D721Med (cell line): Measurements from ENCODE around the gene CA9.

Experiments
- DNase-seq: peaks from one replicate; pipeline ENCODE4 v3.0.0; 2011; ENCODE audit warnings: low spot score; ENCODE audit not compliant: insufficient read length
- FAIRE-seq: peaks from 2 replicates; lab custom pipeline; 2011; peaks lifted over from hg19 to GRCh38; lab: Jason Lieb, UNC
- TF ChIP-seq, protein P1 (sequence below): IDR thresholded peaks from 2 replicates; pipeline ENCODE4 v1.5.1; 2012; ENCODE audit warnings: mild to moderate bottlenecking, control low read depth; ENCODE audit not compliant: insufficient read depth; ENCODE audit errors: missing control alignments

CA9 gene

DNA sequence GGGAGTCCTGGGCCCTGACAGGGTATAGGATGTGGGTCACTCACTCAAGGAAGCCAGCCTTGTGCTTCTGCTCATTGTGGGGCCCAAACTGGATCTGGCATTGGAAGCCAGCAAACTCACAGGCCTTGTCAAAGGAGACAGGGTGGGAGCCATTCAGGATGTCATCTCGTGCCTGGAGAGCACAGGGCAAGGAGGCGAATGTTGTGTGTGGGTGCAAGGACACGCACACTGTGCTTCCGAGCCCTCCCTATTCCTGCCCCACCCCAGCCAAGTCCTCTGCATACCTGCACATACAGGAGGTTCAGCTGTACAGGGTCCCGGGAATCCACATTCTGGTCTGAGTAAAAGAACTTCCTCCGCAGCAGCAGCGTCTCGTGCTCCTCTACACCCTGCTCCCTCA is 50.2 kb downstream of the CA9 start:
- TF ChIP-seq, protein P1, sequence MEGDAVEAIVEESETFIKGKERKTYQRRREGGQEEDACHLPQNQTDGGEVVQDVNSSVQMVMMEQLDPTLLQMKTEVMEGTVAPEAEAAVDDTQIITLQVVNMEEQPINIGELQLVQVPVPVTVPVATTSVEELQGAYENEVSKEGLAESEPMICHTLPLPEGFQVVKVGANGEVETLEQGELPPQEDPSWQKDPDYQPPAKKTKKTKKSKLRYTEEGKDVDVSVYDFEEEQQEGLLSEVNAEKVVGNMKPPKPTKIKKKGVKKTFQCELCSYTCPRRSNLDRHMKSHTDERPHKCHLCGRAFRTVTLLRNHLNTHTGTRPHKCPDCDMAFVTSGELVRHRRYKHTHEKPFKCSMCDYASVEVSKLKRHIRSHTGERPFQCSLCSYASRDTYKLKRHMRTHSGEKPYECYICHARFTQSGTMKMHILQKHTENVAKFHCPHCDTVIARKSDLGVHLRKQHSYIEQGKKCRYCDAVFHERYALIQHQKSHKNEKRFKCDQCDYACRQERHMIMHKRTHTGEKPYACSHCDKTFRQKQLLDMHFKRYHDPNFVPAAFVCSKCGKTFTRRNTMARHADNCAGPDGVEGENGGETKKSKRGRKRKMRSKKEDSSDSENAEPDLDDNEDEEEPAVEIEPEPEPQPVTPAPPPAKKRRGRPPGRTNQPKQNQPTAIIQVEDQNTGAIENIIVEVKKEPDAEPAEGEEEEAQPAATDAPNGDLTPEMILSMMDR, result no peak
- no peak for FAIRE-seq
- DNase-seq, result no peak

DNA sequence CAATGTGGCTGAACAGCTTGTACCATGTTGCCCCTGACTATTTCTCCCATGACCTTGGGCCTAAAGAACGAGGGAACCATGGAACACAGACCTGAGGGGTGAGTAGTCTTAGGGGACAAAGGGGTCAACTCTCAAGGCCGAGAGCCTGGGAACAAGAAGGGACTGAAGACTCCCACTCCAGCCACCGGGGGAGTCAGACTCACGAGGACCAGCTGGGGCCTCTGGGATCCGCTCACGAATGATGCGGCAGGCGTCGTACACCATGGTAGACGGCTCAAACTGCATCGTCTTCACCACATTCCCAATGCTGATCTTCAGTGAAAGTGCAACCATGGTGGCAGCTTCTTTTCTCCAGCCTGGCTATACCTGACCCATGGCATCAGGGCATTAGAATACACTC is 51.6 kb downstream of the CA9 start:
- TF ChIP-seq, protein P1, result no peak
- DNase-seq (no peak), FAIRE-seq (no peak)

DNA sequence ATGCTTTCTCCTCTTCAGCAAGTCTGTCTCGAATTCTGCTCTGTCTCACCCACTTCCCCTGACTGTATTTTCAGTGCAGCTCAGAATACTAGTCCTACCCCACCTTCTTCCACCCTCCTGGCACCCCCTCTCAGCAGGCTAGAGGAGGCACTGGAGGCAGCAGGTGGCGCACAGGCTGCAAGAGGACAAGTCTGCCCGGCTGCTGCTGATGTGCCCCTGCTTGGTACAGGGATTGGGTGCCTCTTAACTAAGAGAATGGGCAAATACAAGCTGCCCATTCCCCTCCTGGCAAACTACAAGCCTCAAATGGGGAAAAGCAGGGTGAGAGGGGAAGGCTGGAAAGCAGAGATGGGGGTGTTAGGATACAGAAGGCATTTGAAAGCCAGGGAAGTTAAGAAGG is 53.2 kb downstream of the CA9 start:
- FAIRE-seq, result no peak
- TF ChIP-seq, protein P1, result no peak
- no peak for DNase-seq

DNA sequence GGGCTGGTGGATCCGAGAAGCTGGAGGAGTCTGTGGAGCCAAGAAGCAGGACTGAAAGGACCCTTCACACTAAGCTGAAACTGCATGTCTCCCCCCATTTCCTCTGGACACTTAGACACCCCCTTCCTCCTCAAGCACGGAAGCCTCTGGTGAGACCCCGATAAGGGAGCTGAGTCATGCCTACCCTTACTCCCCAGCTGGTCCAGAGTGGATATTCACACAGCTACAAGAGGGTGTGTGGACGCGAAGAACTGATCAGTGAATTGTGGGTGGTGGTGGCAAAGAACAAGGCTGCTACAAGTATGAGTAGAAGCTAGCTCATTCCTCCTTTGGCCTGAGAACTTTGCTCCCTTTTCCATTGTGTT is 53.9 kb downstream of the CA9 start:
- TF ChIP-seq, protein P1, result no peak
- DNase-seq (no peak), FAIRE-seq (no peak)

DNA sequence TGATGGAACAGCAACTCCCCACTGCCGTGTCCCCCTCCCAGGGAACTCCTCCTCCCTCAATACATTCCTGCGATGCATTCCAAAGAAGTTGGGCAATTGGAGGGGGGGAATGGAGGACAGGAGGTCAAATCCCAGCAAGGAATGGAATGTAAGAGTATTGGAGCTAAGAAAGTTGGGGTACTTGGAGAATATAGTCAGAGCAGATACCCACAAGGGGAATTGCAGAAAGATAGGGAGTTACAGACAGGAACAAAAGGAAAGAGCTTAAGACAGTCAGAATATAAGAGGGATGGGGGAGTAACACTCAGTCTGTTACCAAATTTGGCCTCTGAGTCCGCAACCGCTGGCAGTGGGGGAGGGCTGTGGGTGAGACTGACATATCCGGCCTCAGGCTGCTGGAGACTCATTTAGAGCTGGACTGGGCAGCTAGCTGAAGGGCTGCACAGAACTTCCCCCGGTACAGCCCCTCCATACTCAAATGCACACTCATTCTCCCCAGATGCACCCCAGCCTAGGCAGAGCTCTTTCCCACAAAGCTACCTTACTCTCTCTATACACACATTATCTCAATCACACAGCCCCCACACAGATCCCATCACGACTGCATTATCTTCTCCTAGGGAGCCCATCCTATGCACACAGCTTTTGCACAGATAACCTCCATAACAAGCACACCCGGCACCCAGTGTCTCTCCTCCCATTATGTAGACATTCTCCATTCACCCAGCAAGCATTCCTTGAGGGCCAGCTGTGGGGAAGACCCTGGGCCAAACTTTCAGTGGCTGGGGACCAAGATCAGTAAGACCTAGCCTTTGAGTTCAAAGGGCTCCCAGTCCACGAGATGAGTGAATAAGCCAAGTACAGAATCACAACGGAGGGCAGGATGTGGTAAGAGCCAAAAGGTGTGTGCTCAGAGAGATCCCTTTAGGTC is 54.6 kb downstream of the CA9 start:
- TF ChIP-seq, protein P1, result no peak
- FAIRE-seq, result no peak
- DNase-seq, result no peak

DNA sequence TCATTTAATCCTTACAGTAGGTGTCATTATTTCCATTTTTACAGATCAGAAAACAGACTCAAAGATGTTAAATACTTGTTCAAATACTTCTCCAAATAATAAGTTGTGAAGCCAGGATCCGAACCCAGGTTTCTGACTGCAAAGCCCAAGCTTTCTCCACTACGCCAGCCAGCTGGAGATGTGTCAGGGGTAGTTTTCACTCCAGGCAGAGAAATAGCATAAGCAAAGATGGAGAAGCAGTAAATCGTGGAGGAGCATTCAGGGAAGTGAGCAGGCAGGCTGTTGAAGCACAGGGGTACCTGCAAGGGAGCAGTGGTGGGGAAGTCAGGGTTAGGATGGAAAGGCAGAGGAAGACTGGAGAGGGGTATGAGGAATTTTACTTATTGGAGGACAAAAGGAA is 55.4 kb downstream of the CA9 start:
- DNase-seq (no peak), FAIRE-seq (no peak)
- TF ChIP-seq, protein P1, result no peak

DNA sequence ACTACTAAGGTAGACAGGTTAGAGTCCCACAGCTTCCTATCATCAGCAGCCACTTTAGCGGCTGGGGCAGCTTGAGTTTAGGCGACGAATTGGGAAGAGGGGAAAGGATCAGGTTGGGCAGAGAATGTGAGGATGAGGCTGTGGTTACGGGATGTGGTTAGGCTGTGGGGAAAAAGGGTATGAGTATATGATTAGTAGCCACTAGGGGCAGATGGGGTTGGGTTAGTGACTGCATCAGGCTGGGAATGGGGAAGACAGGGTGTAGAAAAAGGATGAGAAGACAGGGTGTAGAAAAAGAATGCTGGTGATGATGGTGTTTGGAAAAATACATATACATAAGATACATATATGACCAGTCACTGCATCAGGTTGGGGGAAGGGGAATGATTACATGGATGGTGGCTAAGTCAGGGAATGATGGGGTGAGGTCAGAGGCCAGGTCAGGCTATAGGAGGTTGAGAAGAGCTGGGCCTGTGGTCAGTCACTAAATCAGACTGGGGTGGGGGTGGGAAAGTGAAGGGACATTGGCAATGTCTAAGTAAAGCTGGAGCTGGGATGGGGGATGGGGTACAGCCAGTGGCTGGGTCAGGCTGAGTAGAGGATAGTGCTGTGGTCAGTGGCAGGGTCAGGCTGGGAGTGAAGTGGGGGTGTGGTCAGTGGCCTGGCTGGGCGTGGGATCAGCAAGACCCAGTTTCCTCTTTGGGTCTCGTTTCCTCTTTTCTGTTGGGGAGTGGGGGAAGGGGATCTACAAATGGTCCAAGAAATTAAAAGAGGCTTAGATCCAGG is 56.2 kb downstream of the CA9 start:
- FAIRE-seq (no peak), DNase-seq (peak; percentile 51)
- TF ChIP-seq, protein P1, result peak; percentile 33
